Panc1 (cell line): ENCODE measurements around the gene SMIM5. TPM values are rescaled to one million over a fixed set of nuclear protein-coding genes. Genes with fewer than 3 reads are reported as not detected.
A peak's percentile ranks its signal among the peaks of the same experiment; 100 is the strongest.

Experiments
- ATAC-seq: fragments of 200-7000 bp; cut with Tn5 transposase; 2 replicates; pipeline ENCODE4 v1.9.1; 2020; ENCODE audit warnings: mild to moderate bottlenecking, moderate library complexity
- BruUV-seq: library from RNA; stranded (reverse); fragments of 400-500 nt; replicated peaks from 2 replicates; lab custom pipeline; 2021; lab: Mats Ljungman, UMichigan
- CTCF ChIA-PET: fragments of 300-600 bp; sonication (Branson Sonifier 250); formaldehyde crosslinking; loops from one replicate; lab custom pipeline; 2022; ENCODE audit warnings: antibody characterized with exemption; lab: Charles Lee
- POLR2A ChIA-PET: fragments of 300-600 bp; sonication (Branson Sonifier 250); formaldehyde crosslinking; loops from one replicate; lab custom pipeline; 2022; ENCODE audit warnings: antibody characterized with exemption; lab: Charles Lee
- DNase-seq: peaks from one replicate; pipeline ENCODE4 v3.0.0-alpha.2; 2010; ENCODE audit warnings: low read depth, low spot score
- H3K27ac ChIP-seq: 2 replicates; pipeline ENCODE4 v1.5.1; 2011; ENCODE audit warnings: mild to moderate bottlenecking, low read length, inconsistent platforms
- H3K27me3 ChIP-seq: fragments of 200-500 bp; sonication (Bioruptor generic); 2 replicates; pipeline ENCODE4 v1.6.0; 2014; ENCODE audit warnings: low read length, inconsistent platforms; ENCODE audit not compliant: control insufficient read depth, insufficient read depth
- H3K36me3 ChIP-seq: fragments of 200-500 bp; sonication (Bioruptor generic); 2 replicates; pipeline ENCODE4 v1.5.1; 2014; ENCODE audit warnings: inconsistent platforms, mild to moderate bottlenecking, low read length, moderate library complexity; ENCODE audit not compliant: control insufficient read depth, insufficient read depth
- H3K4me1 ChIP-seq: 2 replicates; pipeline ENCODE4 v1.5.1; 2011; ENCODE audit warnings: inconsistent platforms, mild to moderate bottlenecking, low read length, moderate library complexity; ENCODE audit not compliant: control insufficient read depth, insufficient read depth
- H3K4me3 ChIP-seq, 2 experiments: 2 replicates each; pipeline ENCODE4 v1.5.1; 2011 to 2012; ENCODE audit warnings: low read depth in 2 of 2, low read length in 2 of 2, mild to moderate bottlenecking in 2 of 2, inconsistent platforms in 1 of 2, moderate library complexity in 1 of 2
- H3K9me3 ChIP-seq: fragments of 200-500 bp; sonication (Bioruptor generic); 2 replicates; pipeline ENCODE4 v1.5.1; 2014; ENCODE audit warnings: low read depth, mild to moderate bottlenecking, inconsistent platforms, low read length, moderate library complexity; ENCODE audit not compliant: control insufficient read depth, insufficient read depth
- POLR2AphosphoS5 ChIP-seq: IDR thresholded peaks from 2 replicates; pipeline ENCODE4 v1.6.1; 2012; ENCODE audit warnings: mild to moderate bottlenecking, low read depth, low read length, moderate library complexity
- SIN3A ChIP-seq: IDR thresholded peaks from 2 replicates; pipeline ENCODE4 v1.6.1; 2012; ENCODE audit warnings: low read depth, mild to moderate bottlenecking, low read length, moderate library complexity, borderline replicate concordance; ENCODE audit not compliant: insufficient read depth
- TCF7L2 ChIP-seq: IDR thresholded peaks from 2 replicates; pipeline ENCODE4 v1.6.1; 2011; ENCODE audit warnings: mild to moderate bottlenecking, low read depth, low read length, inconsistent platforms
- in situ Hi-C: cut with HindIII; loops from 2 replicates; pipeline ENCODE4 v1.10.0; 2016; ENCODE audit warnings: low sequenced_read_pairs, low pct_unique_long_range_greater_than_20kb
- intact Hi-C: fragments of 100-400 bp; cut with micrococcal nuclease; formaldehyde crosslinking; loops from one replicate; pipeline ENCODE4 v1.10.0; 2022; ENCODE audit not compliant: unreplicated experiment
- total RNA-seq: library from RNA; stranded (reverse); gene quantifications from one replicate; pipeline ENCODE4 v1.2.1, GENCODE V29; 2021; ENCODE audit not compliant: unreplicated experiment
- TF ChIP-seq, protein P1 (sequence below): fragments of 450-650 bp; IDR thresholded peaks from 2 replicates; pipeline ENCODE4 v1.5.1; 2017; ENCODE audit warnings: mild to moderate bottlenecking
- TF ChIP-seq, protein P2 (sequence below), 2 experiments: IDR thresholded peaks; 2 replicates each; pipeline ENCODE4 v1.6.1; 2011 to 2012; ENCODE audit warnings: low read depth in 2 of 2, control low read depth in 1 of 2, low read length in 1 of 2, mild to moderate bottlenecking in 1 of 2, moderate library complexity in 1 of 2; ENCODE audit not compliant: insufficient read depth in 1 of 2

SMIM5 gene
- total RNA-seq, 1 experiment from 2014 or later = 0.10 TPM

DNA sequence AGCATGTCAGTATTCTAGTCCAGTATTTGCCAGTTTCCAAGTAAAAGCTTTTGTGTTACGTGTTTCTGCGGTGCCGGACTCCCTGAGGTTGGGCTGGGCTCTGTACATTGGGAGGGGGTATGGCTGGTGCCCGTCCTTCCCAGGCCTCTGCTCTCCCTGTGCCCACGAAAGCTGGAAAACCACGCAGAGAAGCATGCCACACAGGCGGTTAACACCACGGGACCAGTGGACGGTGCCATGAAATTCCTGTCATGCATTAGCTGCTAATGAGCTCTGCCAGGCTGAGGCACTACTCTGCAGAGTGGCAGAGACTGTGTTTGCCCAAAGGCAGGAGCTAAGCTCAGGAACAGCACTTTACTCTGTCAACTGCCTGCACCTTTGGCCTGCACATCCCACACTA, 8.1 kb downstream of the SMIM5 start:
- BruUV-seq = no TSS peak
- ChIA-PET POLR2A (interaction anchor here (0.5 kb wide), 1 partner anchor 47 kb away, joined by 3 read pairs; no protein-coding TSS in a partner anchor), CTCF (interaction anchor here (0.5 to 0.9 kb wide), 2 partner anchors 9 to 41 kb away, joined by 4 read pairs; no protein-coding TSS in a partner anchor)
- TF ChIP-seq SIN3A (no peak), TCF7L2 (no peak), POLR2AphosphoS5 (no peak)
- TF ChIP-seq, protein P1, sequence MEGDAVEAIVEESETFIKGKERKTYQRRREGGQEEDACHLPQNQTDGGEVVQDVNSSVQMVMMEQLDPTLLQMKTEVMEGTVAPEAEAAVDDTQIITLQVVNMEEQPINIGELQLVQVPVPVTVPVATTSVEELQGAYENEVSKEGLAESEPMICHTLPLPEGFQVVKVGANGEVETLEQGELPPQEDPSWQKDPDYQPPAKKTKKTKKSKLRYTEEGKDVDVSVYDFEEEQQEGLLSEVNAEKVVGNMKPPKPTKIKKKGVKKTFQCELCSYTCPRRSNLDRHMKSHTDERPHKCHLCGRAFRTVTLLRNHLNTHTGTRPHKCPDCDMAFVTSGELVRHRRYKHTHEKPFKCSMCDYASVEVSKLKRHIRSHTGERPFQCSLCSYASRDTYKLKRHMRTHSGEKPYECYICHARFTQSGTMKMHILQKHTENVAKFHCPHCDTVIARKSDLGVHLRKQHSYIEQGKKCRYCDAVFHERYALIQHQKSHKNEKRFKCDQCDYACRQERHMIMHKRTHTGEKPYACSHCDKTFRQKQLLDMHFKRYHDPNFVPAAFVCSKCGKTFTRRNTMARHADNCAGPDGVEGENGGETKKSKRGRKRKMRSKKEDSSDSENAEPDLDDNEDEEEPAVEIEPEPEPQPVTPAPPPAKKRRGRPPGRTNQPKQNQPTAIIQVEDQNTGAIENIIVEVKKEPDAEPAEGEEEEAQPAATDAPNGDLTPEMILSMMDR = no peak
- TF ChIP-seq, protein P2, sequence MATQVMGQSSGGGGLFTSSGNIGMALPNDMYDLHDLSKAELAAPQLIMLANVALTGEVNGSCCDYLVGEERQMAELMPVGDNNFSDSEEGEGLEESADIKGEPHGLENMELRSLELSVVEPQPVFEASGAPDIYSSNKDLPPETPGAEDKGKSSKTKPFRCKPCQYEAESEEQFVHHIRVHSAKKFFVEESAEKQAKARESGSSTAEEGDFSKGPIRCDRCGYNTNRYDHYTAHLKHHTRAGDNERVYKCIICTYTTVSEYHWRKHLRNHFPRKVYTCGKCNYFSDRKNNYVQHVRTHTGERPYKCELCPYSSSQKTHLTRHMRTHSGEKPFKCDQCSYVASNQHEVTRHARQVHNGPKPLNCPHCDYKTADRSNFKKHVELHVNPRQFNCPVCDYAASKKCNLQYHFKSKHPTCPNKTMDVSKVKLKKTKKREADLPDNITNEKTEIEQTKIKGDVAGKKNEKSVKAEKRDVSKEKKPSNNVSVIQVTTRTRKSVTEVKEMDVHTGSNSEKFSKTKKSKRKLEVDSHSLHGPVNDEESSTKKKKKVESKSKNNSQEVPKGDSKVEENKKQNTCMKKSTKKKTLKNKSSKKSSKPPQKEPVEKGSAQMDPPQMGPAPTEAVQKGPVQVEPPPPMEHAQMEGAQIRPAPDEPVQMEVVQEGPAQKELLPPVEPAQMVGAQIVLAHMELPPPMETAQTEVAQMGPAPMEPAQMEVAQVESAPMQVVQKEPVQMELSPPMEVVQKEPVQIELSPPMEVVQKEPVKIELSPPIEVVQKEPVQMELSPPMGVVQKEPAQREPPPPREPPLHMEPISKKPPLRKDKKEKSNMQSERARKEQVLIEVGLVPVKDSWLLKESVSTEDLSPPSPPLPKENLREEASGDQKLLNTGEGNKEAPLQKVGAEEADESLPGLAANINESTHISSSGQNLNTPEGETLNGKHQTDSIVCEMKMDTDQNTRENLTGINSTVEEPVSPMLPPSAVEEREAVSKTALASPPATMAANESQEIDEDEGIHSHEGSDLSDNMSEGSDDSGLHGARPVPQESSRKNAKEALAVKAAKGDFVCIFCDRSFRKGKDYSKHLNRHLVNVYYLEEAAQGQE (IDR thresholded peaks at IDR 0.05; ENCODE audit: insufficient read depth in 1 of 2, low read depth in 2 of 2, low read length in 1 of 2) = no peak
- no peak overlapping the region for H3K4me3 ChIP-seq
- no peaks in the 10 kb centered on the region for H3K27me3 ChIP-seq
- ATAC-seq = 0 out of 2 replicates have a peak, but pooled peaks have one; percentile 24
- intact Hi-C loops = no loop called here
- DNase-seq = no peak
- H3K27ac ChIP-seq = no peak overlapping the region
- no peaks in the 10 kb centered on the region for H3K9me3 ChIP-seq
- H3K36me3 ChIP-seq = no peaks in the 10 kb centered on the region
- in situ Hi-C loops = no loop called here
- peaks cover 5% of the 10 kb centered on the region for H3K4me1 ChIP-seq

DNA sequence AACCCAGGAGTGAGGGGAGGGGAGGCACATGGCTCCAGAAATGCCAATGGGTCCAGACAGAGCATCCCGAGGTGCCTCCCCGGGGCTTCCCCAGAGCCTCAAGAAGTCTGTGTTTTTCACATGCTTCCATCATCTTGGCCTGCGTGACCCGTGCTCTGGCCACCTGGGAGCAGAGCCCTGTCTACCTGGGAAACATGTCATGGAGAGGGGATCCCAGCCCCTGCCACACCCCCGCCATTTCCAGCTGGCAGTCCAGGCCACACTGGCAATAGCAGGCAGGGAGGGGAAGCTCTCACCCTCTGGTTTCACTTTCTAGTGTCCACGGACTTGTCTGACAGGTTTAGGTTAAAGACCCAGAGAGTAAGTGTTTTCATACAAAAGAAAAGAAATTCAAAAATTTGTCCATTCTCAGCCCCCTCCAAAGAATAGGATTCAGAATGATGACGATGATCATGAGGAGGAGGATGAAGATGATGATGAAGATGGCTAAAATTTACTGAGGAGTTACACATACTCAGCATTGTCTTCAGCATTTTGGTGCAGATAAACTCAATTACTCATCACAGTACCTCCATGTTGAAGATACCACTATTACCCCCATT, 9.0 kb downstream of the SMIM5 start:
- Histone ChIP-seq H3K9me3 (no peaks in the 10 kb centered on the region), H3K27ac (no peak overlapping the region), H3K36me3 (no peaks in the 10 kb centered on the region), H3K27me3 (no peaks in the 10 kb centered on the region), H3K4me3 (no peak overlapping the region), H3K4me1 (peaks cover 5% of the 10 kb centered on the region)
- intact Hi-C loops (no loop called here), in situ Hi-C loops (no loop called here)
- CTCF ChIA-PET = interaction anchor here (0.9 to 1.5 kb wide), 2 partner anchors 9 to 10 kb away, joined by 4 to 5 read pairs; partner anchors contain the start of gene SMIM5
- POLR2A ChIA-PET = interaction anchor here (0.7 kb wide), 1 partner anchor 77 kb away, joined by 3 read pairs; no protein-coding TSS in a partner anchor
- TF ChIP-seq, protein P2 (IDR thresholded peaks at IDR 0.05; ENCODE audit: insufficient read depth in 1 of 2, low read depth in 2 of 2, low read length in 1 of 2) = no peak
- TF ChIP-seq, protein P1 = no peak
- no peak for TF ChIP-seq SIN3A
- TF ChIP-seq POLR2AphosphoS5 = no peak
- TF ChIP-seq TCF7L2 = no peak
- DNase-seq = no peak
- ATAC-seq = no peak
- BruUV-seq = no TSS peak
